ENCODE data around the gene SNUPN.

SNUPN gene

DNA sequence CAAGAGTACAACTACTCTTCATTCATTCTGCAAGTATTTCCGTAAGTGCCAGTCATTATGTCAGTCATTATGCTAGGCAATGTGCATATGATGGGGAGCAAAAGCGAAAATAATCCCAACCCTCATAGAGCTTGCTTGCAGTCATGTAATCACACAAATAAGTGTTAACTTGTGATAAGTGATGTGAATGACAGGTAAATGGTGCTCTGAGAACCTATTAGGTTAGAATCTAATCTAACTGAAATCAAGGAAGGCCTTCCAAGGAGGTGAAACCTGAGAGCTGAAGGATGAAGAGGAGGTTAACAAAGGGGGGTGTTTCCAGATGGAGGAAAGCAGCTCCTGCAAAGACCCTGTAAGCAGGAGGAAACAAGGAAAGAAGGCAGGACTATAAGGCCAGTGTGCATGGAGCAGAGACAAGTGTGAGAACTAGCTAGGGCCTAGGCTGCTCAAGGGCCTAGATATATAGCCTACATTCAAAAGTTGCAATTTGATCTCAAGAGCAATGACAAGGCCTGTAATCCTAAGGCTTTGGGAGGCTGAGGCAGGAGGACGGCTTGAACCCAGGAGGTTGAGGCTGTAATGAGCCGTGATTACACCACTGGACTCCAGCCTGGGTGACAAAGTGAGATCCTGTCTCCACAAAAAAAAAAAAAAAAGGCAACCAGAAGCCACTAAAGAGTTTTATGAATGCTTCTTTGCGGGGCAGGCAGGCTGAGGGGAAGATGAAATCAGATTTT, 51.7 kb downstream of the SNUPN start:
- Histone ChIP-seq H2AFZ (ENCODE audit: low read length) (no peak overlapping the region), H3K4me2 (ENCODE audit: low read depth, low read length) (no peak overlapping the region), H3K4me3 (ENCODE audit: low read length) (no peak overlapping the region), H4K20me1 (ENCODE audit: insufficient read depth, low read length) (no peaks in the 10 kb centered on the region), H3K9me3 (replicated peaks; ENCODE audit: insufficient read depth, low read length) (no peaks in the 10 kb centered on the region), H3K27ac (ENCODE audit: low read length) (no peak overlapping the region), H3K9me2 (replicated peaks; ENCODE audit: insufficient read depth, low read length) (no peaks in the 10 kb centered on the region), H3K4me1 (ENCODE audit: low read length) (peaks cover 6% of the 10 kb centered on the region; the same call in 1 of the 2 replicates), H3K27me3 (replicated peaks; ENCODE audit: insufficient read depth, low read length) (no peaks in the 10 kb centered on the region), H3F3A (ENCODE audit: insufficient read depth, low read length) (peaks cover 3% of the 10 kb centered on the region; the same call in 1 of the 2 replicates), H3K79me2 (ENCODE audit: low read length) (peaks cover 25% of the 10 kb centered on the region), H3K9ac (ENCODE audit: low read length) (no peak overlapping the region), H3K36me3 (replicated peaks; ENCODE audit: insufficient read depth, low read length) (no peaks in the 10 kb centered on the region)
- no peak for DNase-seq
- TF ChIP-seq, protein P1, sequence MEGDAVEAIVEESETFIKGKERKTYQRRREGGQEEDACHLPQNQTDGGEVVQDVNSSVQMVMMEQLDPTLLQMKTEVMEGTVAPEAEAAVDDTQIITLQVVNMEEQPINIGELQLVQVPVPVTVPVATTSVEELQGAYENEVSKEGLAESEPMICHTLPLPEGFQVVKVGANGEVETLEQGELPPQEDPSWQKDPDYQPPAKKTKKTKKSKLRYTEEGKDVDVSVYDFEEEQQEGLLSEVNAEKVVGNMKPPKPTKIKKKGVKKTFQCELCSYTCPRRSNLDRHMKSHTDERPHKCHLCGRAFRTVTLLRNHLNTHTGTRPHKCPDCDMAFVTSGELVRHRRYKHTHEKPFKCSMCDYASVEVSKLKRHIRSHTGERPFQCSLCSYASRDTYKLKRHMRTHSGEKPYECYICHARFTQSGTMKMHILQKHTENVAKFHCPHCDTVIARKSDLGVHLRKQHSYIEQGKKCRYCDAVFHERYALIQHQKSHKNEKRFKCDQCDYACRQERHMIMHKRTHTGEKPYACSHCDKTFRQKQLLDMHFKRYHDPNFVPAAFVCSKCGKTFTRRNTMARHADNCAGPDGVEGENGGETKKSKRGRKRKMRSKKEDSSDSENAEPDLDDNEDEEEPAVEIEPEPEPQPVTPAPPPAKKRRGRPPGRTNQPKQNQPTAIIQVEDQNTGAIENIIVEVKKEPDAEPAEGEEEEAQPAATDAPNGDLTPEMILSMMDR (IDR thresholded peaks at IDR 0.05; ENCODE audit: low read length), result no peak

DNA sequence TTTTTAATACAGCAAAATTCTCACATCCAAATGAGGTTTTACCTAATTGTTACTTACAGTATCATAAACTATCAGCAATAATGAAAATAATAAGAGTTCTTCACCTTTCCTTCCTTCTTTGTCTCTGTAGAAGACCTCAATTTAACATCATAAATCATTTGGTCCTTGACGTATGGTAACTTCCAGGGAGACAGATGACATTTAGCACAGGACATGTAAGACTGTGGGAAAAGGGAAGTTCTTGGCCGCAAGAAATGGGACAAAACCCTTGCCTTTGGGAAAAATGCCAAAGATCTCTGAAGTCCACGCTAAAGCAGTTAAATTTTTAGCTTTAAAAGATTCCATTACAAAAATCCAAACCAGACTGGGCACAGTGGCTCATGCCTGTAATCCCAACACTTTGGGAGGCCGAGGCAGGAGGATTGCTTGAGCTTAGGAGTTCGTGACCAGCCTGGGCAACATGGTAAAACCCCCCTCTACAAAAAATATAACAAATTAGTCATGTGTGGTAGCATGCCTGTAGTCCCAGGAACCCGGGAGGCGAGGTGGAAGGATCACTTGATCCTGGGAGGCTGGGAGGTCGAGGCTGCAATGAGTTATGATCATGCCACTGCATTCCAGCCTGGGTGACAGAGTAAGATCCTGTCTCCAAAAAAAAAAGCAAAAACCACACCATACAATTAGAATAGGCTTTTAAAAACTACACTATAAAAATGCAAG, 55.2 kb downstream of the SNUPN start:
- TF ChIP-seq EZH2phosphoT487 (IDR thresholded peaks at IDR 0.05; ENCODE audit: low read length) (no peak), EZH2 (optimal IDR thresholded peaks at IDR 0.05; ENCODE audit: low read depth, low read length) (no peak)
- TF ChIP-seq, protein P1 (IDR thresholded peaks at IDR 0.05; ENCODE audit: low read length), result no peak
- H3K4me2 ChIP-seq (ENCODE audit: low read depth, low read length), result no peak overlapping the region
- no peaks in the 10 kb centered on the region for H3F3A ChIP-seq (ENCODE audit: insufficient read depth, low read length)
- no peaks in the 10 kb centered on the region for H3K36me3 ChIP-seq (replicated peaks; ENCODE audit: insufficient read depth, low read length)
- no peaks in the 10 kb centered on the region for H4K20me1 ChIP-seq (ENCODE audit: insufficient read depth, low read length)
- H3K27ac ChIP-seq (ENCODE audit: low read length), result no peak overlapping the region
- no peaks in the 10 kb centered on the region for H3K9me2 ChIP-seq (replicated peaks; ENCODE audit: insufficient read depth, low read length)
- H2AFZ ChIP-seq (ENCODE audit: low read length), result no peak overlapping the region
- H3K4me1 ChIP-seq (ENCODE audit: low read length), result no peaks in the 10 kb centered on the region
- no peaks in the 10 kb centered on the region for H3K27me3 ChIP-seq (replicated peaks; ENCODE audit: insufficient read depth, low read length)
- no peaks in the 10 kb centered on the region for H3K9me3 ChIP-seq (replicated peaks; ENCODE audit: insufficient read depth, low read length)
- 0 out of 2 replicates have a peak, but pooled peaks cover 12% of the 10 kb centered on the region for H3K79me2 ChIP-seq (ENCODE audit: low read length)
- no peak overlapping the region for H3K9ac ChIP-seq (ENCODE audit: low read length)
- no peak overlapping the region for H3K4me3 ChIP-seq (ENCODE audit: low read length)
- no peak for DNase-seq

DNA sequence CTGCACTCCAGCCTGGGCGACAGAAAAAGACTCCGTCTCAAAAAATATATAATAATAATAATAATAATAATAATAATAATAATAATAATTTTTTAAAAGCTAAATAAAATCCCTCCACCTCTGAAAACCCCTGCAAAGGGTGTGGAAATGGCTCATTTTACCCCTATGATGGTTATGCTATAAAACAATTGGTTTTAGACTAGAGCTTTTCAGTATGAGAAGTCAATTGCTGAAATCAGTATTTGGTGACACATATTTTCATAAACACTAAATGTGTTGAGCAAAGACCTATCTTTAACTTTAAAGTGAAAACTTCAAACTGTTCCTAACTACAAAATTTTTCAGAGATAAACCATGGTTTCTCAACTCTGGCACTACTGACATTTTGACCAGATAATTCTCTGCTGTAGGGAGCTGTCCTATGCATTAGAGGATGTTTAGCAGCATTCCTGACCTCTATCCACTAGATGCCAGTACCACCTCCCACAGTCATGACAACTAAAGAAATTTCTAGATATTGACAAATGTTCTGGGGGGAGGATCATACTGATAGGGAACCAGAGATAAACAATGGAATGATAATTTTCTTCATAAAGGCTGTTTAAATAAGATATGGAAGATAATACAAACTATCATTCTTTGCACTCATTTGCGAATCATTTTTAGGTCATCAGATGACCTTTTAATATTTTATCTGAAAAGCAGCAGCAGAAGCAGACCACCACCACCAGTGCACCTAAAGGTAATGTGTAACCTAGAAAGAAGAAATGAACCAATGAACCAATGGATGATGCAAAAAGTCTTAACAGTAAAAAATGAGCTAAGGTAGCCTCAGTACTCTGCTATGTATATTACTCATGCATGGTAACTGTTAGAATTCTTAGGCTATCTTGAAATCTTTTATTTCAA, 60.2 kb downstream of the SNUPN start:
- Histone ChIP-seq H3K27me3 (replicated peaks; ENCODE audit: insufficient read depth, low read length) (no peaks in the 10 kb centered on the region), H3K79me2 (ENCODE audit: low read length) (no peaks in the 10 kb centered on the region), H3F3A (ENCODE audit: insufficient read depth, low read length) (no peaks in the 10 kb centered on the region), H3K4me1 (ENCODE audit: low read length) (no peaks in the 10 kb centered on the region), H3K9me3 (replicated peaks; ENCODE audit: insufficient read depth, low read length) (no peaks in the 10 kb centered on the region), H3K9ac (ENCODE audit: low read length) (no peak overlapping the region), H3K27ac (ENCODE audit: low read length) (no peak overlapping the region), H3K4me3 (ENCODE audit: low read length) (no peak overlapping the region), H3K4me2 (ENCODE audit: low read depth, low read length) (no peak overlapping the region), H4K20me1 (ENCODE audit: insufficient read depth, low read length) (no peaks in the 10 kb centered on the region), H3K9me2 (replicated peaks; ENCODE audit: insufficient read depth, low read length) (no peaks in the 10 kb centered on the region), H2AFZ (ENCODE audit: low read length) (no peak overlapping the region), H3K36me3 (replicated peaks; ENCODE audit: insufficient read depth, low read length) (no peaks in the 10 kb centered on the region)
- TF ChIP-seq EZH2 (optimal IDR thresholded peaks at IDR 0.05; ENCODE audit: low read depth, low read length) (no peak), EZH2phosphoT487 (IDR thresholded peaks at IDR 0.05; ENCODE audit: low read length) (no peak)
- TF ChIP-seq, protein P1 (IDR thresholded peaks at IDR 0.05; ENCODE audit: low read length), result no peak
- no peak for DNase-seq
